HepG2 (cell line): Measurements from ENCODE around the gene MED12L. TPM values are rescaled to one million over a fixed set of nuclear protein-coding genes. Genes with fewer than 3 reads are reported as not detected.

Experiments
- ARNT ChIP-seq: fragments of 450-650 bp; IDR thresholded peaks from 2 replicates; pipeline ENCODE4 v1.6.1; 2017
- BCLAF1 ChIP-seq: fragments of 450-650 bp; IDR thresholded peaks from 2 replicates; pipeline ENCODE4 v1.6.1; 2017; ENCODE audit warnings: mild to moderate bottlenecking
- DNMT1 ChIP-seq: sonication (generic); formaldehyde crosslinking; IDR thresholded peaks from 2 replicates; pipeline ENCODE4 v1.5.1; 2020; ENCODE audit warnings: mild to moderate bottlenecking, missing genetic modification reagents
- HNF1A ChIP-seq, 2 experiments: sonication (generic) in 1 of 2; formaldehyde crosslinking in 1 of 2; IDR thresholded peaks; 2 replicates each; pipeline versions ENCODE4 v1.4.0 to v1.6.1; 2016 to 2020; ENCODE audit warnings: borderline replicate concordance in 1 of 2, low read depth in 1 of 2, mild to moderate bottlenecking in 1 of 2, missing genetic modification reagents in 1 of 2
- LCORL ChIP-seq, 2 experiments: fragments of 450-650 bp in 1 of 2; sonication (generic) in 1 of 2; formaldehyde crosslinking in 1 of 2; IDR thresholded peaks; 2 replicates each; pipeline versions ENCODE4 v1.5.0 to v1.6.1; 2017 to 2020; ENCODE audit warnings: antibody characterized with exemption in 1 of 2, missing genetic modification reagents in 1 of 2
- MIER3 ChIP-seq: IDR thresholded peaks from 2 replicates; pipeline ENCODE4 v1.6.1; 2016; ENCODE audit warnings: missing compliant biosample characterization, borderline replicate concordance
- THRA ChIP-seq: sonication (generic); formaldehyde crosslinking; IDR thresholded peaks from 2 replicates; pipeline ENCODE4 v1.4.0; 2020; ENCODE audit warnings: missing genetic modification reagents, borderline replicate concordance
- XBP1 ChIP-seq: sonication (generic); formaldehyde crosslinking; IDR thresholded peaks from 2 replicates; pipeline ENCODE4 v1.5.0; 2020; ENCODE audit warnings: missing genetic modification reagents
- ZFP91 ChIP-seq: sonication (generic); formaldehyde crosslinking; IDR thresholded peaks from 2 replicates; pipeline ENCODE4 v1.9.0; 2022; ENCODE audit warnings: missing genetic modification reagents, mild to moderate bottlenecking, borderline replicate concordance
- ZNF331 ChIP-seq: sonication (generic); formaldehyde crosslinking; IDR thresholded peaks from 2 replicates; pipeline ENCODE4 v1.4.0; 2020; ENCODE audit warnings: missing genetic modification reagents
- ZNF367 ChIP-seq: sonication (generic); formaldehyde crosslinking; IDR thresholded peaks from 2 replicates; pipeline ENCODE4 v1.4.0; 2020; ENCODE audit warnings: missing genetic modification reagents, borderline replicate concordance
- ZNF556 ChIP-seq: sonication (generic); formaldehyde crosslinking; IDR thresholded peaks from 2 replicates; pipeline ENCODE4 v1.4.0; 2020; ENCODE audit warnings: mild to moderate bottlenecking, missing genetic modification reagents, borderline replicate concordance
- ZUFSP ChIP-seq: sonication (generic); formaldehyde crosslinking; IDR thresholded peaks from 2 replicates; pipeline ENCODE4 v1.9.0; 2021; ENCODE audit warnings: missing genetic modification reagents, mild to moderate bottlenecking, borderline replicate concordance
- polyA plus RNA-seq, 8 experiments: library from polyadenylated mRNA; depleted of rRNA in 3 of 8; stranded (reverse) in 7 of 8; unstranded in 1 of 8; fragments of >200 nt; fragmentation: Illumina TruSeq in 4 of 8; extraction: Trizol in 4 of 8; gene quantifications; 2 replicates each; pipeline versions ENCODE4 v1.2.1 to v1.2.3, GENCODE V29; 2011 to 2016; ENCODE audit warnings: low read depth in 4 of 8, missing spikeins in 1 of 8, mixed read lengths in 1 of 8; ENCODE audit not compliant: insufficient read depth in 1 of 8
- total RNA-seq, 5 experiments: library from RNA; depleted of rRNA; stranded (reverse); fragments of >200 nt; fragmentation: Illumina TruSeq; extraction: Trizol; gene quantifications; 2 replicates each; pipeline ENCODE4 v1.2.3, GENCODE V29; 2016; ENCODE audit warnings: low read depth in 1 of 5

The MED12L gene
- total and polyA plus RNA-seq, 2 of the 13 experiments (the other 11 are each of a cell fraction or from before 2014, with no cell fraction given) = 0.07 to 0.64 TPM

GRCh38 chr3:151085227-151085888 lies at the start of gene MED12L (continued):
- TF ChIP-seq THRA (CRISPR knock-in tag) (peak; percentile 47; the same call in 1 of the 2 replicates), MIER3 (CRISPR knock-in tag) (no peak), ZFP91 (CRISPR knock-in tag) (peak; percentile 51; the same call in 1 of the 2 replicates), BCLAF1 (no peak), ZNF367 (CRISPR knock-in tag) (no peak), ARNT (no peak), ZNF556 (CRISPR knock-in tag) (peak; percentile 56; the same call in 1 of the 2 replicates), LCORL (IDR thresholded peaks at IDR 0.05) (no peak), LCORL (CRISPR knock-in tag; IDR thresholded peaks at IDR 0.05) (peak; percentile 63; the same call in 1 of the 2 replicates), ZUFSP (CRISPR knock-in tag) (no peak), DNMT1 (CRISPR knock-in tag) (no peak), HNF1A (IDR thresholded peaks at IDR 0.05; ENCODE audit: low read depth) (no peak), HNF1A (CRISPR knock-in tag; IDR thresholded peaks at IDR 0.05; ENCODE audit: borderline replicate concordance) (no peak), XBP1 (CRISPR knock-in tag) (no peak), ZNF331 (CRISPR knock-in tag) (peak; percentile 56; the same call in 1 of the 2 replicates)
